GM12873 (cell line): ENCODE results near the gene LKAAEAR1.

Source experiments
- TF ChIP-seq, protein P1 (sequence below): IDR thresholded peaks from 2 replicates; pipeline ENCODE4 v1.5.1; 2012; ENCODE audit warnings: low read depth, mild to moderate bottlenecking, moderate library complexity, low read length, control low read depth; ENCODE audit not compliant: insufficient read depth; ENCODE audit errors: missing control alignments

Gene LKAAEAR1

DNA sequence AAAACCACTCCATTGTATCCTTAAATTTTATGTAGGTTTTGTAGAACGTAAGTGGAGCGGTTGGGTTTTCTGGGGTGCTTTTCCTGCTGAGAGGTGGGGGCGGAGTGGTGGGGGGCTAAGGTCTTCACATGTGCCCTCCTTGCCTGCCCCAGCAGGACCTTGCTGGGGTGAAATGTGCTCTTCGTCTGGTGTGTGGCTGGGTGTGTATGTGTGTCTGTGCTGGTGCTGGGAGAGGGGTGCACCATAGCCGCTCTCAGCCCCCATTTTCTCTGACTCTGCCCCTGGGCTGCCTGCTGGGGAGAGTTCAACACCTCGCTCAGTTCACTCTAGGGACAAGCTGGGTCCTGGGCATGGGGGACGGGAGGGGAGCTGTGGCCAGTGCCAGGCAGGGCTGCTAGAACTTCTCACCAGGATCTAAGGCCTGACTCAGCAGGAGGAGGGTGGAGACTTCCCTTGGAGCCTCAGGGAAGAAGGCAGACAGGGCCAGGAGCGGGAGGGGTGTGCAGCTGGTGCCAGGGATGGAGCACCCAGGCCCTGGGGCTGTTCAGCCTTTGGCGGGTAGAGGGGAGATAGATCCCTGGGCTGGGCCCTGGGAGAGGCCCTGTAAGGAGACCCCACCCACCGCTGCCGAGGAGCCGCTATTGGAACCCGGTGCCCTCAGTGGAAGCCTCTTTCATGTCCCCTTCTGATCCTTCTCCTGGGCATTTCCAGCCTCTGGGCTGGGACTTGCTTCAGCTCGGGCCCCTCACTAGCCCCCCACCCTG, 39.5 kb downstream of the LKAAEAR1 start:
- TF ChIP-seq, protein P1, sequence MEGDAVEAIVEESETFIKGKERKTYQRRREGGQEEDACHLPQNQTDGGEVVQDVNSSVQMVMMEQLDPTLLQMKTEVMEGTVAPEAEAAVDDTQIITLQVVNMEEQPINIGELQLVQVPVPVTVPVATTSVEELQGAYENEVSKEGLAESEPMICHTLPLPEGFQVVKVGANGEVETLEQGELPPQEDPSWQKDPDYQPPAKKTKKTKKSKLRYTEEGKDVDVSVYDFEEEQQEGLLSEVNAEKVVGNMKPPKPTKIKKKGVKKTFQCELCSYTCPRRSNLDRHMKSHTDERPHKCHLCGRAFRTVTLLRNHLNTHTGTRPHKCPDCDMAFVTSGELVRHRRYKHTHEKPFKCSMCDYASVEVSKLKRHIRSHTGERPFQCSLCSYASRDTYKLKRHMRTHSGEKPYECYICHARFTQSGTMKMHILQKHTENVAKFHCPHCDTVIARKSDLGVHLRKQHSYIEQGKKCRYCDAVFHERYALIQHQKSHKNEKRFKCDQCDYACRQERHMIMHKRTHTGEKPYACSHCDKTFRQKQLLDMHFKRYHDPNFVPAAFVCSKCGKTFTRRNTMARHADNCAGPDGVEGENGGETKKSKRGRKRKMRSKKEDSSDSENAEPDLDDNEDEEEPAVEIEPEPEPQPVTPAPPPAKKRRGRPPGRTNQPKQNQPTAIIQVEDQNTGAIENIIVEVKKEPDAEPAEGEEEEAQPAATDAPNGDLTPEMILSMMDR, result no peak

GRCh38 chr20:64043768-64044167, 40.4 kb downstream of the LKAAEAR1 start:
- TF ChIP-seq, protein P1, result no peak

- TF ChIP-seq, protein P1, result no peak
Observed at GRCh38 chr20:64042054-64042781, 42.0 kb downstream of the LKAAEAR1 start.

DNA sequence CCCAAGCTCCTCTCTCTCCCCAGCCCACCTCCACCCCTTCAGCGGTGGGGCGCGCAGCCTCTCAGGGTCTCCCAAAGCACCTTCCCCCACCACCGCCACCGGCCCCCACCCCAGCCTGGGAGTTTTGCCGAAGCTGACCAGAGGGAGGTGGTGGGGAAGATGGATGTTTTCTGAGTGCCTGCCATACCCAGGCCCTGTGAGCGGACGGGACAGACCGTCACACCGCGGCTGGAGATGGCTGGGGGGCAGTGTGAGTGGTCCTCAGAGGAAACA, 42.5 kb downstream of the LKAAEAR1 start:
- TF ChIP-seq, protein P1, result no peak

DNA sequence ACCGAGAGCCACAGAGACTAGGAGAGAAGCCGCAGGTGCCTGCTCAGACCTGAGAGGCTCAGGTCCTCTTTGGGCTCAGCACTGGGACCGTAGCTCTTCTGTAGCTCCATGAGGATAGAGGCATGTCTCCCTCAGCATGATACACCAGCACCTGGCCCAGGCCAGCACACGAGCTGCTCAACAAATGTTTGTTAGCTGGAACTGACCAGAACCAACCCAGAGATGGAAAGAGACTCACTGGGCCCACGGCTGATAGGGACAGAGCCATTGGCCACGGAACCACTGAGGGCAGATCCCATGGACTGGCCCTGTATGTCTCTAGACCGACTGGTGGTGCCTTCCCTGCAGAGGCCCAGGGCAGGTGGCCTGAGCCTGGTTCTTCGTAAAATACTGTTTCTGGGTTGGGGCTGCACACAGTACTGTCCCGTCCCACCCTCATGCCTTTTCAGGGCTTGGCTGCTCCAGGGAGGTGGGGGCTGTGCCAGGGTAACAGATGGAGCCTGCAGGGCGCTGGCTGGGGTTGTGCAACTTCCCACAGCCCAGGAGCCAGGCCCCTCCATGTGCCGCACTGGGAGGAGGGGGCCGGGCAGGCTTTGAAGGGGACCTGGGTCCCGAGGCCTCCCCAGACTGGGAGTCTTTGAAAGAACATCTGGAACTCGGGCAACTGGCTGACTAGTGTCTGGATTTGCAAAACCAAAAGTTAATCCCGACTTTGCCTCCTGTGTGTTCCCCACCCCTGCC, 43.0 kb downstream of the LKAAEAR1 start:
- TF ChIP-seq, protein P1, result no peak

DNA sequence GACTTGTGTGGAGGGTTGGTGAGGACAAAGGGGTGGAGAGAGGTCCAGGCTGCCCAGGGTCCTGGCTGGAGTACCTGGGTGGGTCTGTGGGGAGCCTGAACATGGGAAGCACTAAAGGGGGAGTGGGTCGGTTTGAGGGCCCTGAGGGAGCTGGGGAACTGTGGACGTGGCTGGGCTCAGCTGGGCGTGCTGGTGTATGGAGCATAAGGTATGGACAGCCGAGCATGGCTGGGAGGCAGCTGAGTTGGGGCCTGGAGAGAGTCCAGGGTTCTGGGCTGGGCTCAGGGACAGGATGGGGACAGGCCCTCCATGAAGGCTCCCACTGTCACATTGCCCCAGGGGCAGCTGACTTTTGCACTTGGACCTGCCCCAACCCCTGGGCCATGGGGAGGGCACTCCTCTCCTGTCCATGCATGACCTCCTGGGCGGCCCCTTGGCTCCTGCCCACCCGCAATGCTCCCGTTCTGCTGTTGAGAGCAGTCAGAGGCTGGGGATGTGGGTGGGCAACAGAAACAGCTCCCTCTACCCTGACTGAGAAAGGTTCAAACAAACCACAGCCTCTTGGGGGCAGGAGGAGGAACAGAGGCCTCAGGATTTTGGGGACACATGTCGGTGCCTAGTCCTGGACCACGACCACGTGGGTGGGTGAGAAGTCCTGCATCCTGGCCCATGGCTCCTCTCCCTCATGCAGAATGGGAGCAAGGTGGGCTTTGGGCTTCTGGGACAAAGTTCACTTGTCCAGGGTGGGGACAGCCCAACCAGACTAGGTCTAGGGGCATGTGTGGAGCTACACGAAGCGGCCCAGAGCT, 43.8 kb downstream of the LKAAEAR1 start:
- TF ChIP-seq, protein P1, result no peak
